ENCODE data around the gene ELOF1. TPM values are rescaled to one million over a fixed set of nuclear protein-coding genes. Genes with fewer than 3 reads are reported as not detected.
A peak's percentile ranks its signal among the peaks of the same experiment; 100 is the strongest.

Gene ELOF1
- total RNA-seq, 6 experiments from 2014 or later: 21.9 to 33.5 (median 24.9) TPM

DNA sequence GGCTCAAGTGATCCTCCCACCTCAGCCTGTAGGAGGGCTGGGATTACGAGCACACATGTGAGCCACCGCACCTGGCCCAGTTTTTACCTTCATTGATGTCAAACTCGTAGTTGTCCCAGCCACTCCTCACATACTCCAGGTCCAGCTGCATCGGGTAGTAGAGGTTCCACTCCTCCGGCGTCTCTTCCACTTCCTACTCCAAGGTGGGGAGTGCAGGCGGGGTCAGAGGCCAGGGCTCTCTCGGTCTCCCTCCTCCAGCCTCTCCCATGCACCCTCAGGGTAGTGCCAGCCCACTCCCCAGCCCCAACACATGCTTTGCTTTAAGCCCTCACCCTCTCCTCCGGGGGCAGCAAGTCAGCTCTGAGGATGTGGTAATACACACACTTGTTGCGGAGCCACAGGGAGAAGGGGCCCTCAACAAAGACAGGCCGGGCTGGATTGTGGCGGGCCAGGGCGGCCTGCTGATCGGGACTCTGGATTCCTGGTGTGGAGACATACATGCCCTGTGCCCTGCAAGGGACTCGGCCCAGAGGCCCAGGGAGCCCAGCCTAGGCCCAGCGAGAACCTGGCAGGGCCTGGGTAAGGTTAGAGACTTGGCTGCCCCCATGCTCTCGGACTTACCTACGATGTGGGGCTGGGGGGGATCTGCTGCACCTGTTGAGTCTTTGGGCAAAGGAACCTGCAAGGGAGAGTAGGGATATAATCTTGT lies 51.5 kb downstream of the ELOF1 start:
- Histone ChIP-seq H3K36me3 (peaks cover 0 to 10% (median 2%) of the 10 kb centered on the region in 4 donors), H3K27me3 (no peaks in the 10 kb centered on the region), H3K4me1 (peaks cover 0 to 11% (median 0%) of the 10 kb centered on the region in 4 donors), H3K9me3 (no peaks in the 10 kb centered on the region), H3K27ac (no peak overlapping the region), H3K4me3 (no peak overlapping the region)
- DNase-seq (no peak), ATAC-seq (no peak)
- intact Hi-C loops (cut with DNase I): no loop called here
- TF ChIP-seq, protein P1, sequence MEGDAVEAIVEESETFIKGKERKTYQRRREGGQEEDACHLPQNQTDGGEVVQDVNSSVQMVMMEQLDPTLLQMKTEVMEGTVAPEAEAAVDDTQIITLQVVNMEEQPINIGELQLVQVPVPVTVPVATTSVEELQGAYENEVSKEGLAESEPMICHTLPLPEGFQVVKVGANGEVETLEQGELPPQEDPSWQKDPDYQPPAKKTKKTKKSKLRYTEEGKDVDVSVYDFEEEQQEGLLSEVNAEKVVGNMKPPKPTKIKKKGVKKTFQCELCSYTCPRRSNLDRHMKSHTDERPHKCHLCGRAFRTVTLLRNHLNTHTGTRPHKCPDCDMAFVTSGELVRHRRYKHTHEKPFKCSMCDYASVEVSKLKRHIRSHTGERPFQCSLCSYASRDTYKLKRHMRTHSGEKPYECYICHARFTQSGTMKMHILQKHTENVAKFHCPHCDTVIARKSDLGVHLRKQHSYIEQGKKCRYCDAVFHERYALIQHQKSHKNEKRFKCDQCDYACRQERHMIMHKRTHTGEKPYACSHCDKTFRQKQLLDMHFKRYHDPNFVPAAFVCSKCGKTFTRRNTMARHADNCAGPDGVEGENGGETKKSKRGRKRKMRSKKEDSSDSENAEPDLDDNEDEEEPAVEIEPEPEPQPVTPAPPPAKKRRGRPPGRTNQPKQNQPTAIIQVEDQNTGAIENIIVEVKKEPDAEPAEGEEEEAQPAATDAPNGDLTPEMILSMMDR (IDR thresholded peaks at IDR 0.05): no peak
- TF ChIP-seq POLR2A (IDR thresholded peaks at IDR 0.05): no peak
- 100% methylated on average over 4 of the region's 18 CpGs for WGBS (ENCODE audit: insufficient coverage, low coverage, low lambda C conversion rate, missing lambda C conversion rate)

DNA sequence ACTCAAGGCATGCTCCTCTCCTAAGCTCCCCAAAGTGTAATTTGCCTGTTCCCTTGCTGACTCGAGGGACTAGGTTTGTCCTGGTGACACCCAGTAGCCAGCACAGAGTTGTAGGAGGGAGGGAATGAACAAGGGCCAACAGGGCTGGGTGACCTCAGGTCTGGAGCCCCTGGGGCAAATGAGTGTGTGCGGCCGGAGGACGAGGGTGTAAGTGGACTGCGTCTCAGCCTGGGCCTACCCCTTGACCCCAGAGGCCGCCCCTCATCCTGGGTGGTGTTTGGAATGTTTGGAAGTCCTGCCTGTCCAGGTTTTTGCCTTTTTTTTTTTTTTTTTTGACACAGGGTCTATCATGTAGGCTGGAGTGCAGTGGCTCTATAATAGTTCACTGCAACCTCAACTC lies 52.1 kb downstream of the ELOF1 start:
- intact Hi-C loops (cut with DNase I): no loop called here
- TF ChIP-seq POLR2A (IDR thresholded peaks at IDR 0.05): no peak
- TF ChIP-seq, protein P1 (IDR thresholded peaks at IDR 0.05): no peak
- Histone ChIP-seq H3K4me1 (peaks cover 0 to 11% (median 0%) of the 10 kb centered on the region in 4 donors), H3K9me3 (no peaks in the 10 kb centered on the region), H3K4me3 (no peak overlapping the region), H3K27ac (no peak overlapping the region), H3K36me3 (peaks cover 0 to 4% (median 2%) of the 10 kb centered on the region in 4 donors), H3K27me3 (no peaks in the 10 kb centered on the region)
- ATAC-seq (no peak), DNase-seq (no peak)
- WGBS (ENCODE audit: insufficient coverage, low coverage, low lambda C conversion rate, missing lambda C conversion rate): 88% methylated on average over 1 of the region's 6 CpGs

- Histone ChIP-seq H3K36me3 (peaks cover 0 to under 1% (median 0%) of the 10 kb centered on the region in 4 donors), H3K9me3 (no peaks in the 10 kb centered on the region), H3K27ac (peak overlapping the region; percentile 74 to 88 (median 81)), H3K27me3 (no peaks in the 10 kb centered on the region), H3K4me3 (peak overlapping the region; percentile 73 to 89 (median 86)), H3K4me1 (peaks cover 0 to 11% (median 0%) of the 10 kb centered on the region in 4 donors)
- DNase-seq: peak in 2 of 3 donors; percentile 56 to 67
- WGBS (ENCODE audit: insufficient coverage, low coverage, low lambda C conversion rate, missing lambda C conversion rate): 80% methylated on average over 1 of the region's 20 CpGs
- ATAC-seq: peak; percentile 41 to 53 (median 49)
- intact Hi-C loops (cut with DNase I): no loop called here
- TF ChIP-seq POLR2A (IDR thresholded peaks at IDR 0.05): no peak
- TF ChIP-seq, protein P1 (IDR thresholded peaks at IDR 0.05): no peak
These were observed 52.9 kb downstream of the ELOF1 start for GRCh38 chr19:11506101-11506555.

GRCh38 chr19:11505504-11506100 lies 53.4 kb downstream of the ELOF1 start, which contains the start of gene ZNF653:
ZNF653 (minus strand) TSS chr19:11505839; CDS start chr19:11505786, 53 bp downstream.
- no peaks in the 10 kb centered on the region for H3K36me3 ChIP-seq
- H3K4me3 ChIP-seq: peak within 1 kb of the TSS; percentile 73 to 89 (median 86)
- peak; percentile 65 for TF ChIP-seq POLR2A (IDR thresholded peaks at IDR 0.05)
- TF ChIP-seq, protein P1 (IDR thresholded peaks at IDR 0.05): no peak
- 0% methylated on average over 22 of the region's 65 CpGs for WGBS (ENCODE audit: insufficient coverage, low coverage, low lambda C conversion rate, missing lambda C conversion rate)
- peak within 1 kb of the TSS; percentile 74 to 88 (median 81) for H3K27ac ChIP-seq
- intact Hi-C loops (cut with DNase I): no loop called here
- no peaks in the 10 kb centered on the region for H3K9me3 ChIP-seq
- ATAC-seq (peak; percentile 68 to 82 (median 74)), DNase-seq (peak; percentile 92 to 95 (median 95))
- H3K27me3 ChIP-seq: no peaks in the 10 kb centered on the region
- peaks cover 0 to 11% (median 0%) of the 10 kb centered on the region in 4 donors for H3K4me1 ChIP-seq
